Endodermal cell (in vitro differentiated cells): ENCODE measurements around the gene PAEP. TPM values are rescaled to one million over a fixed set of nuclear protein-coding genes. Genes with fewer than 3 reads are reported as not detected.

ENCODE experiments used
- DNase-seq: peaks from one replicate; pipeline ENCODE4 v3.0.0-alpha.2; 2017
- H3K27ac ChIP-seq: 2 replicates; pipeline ENCODE4 v1.5.1; 2013; ENCODE audit warnings: mild to moderate bottlenecking, low read depth, low read length, moderate library complexity
- H3K27me3 ChIP-seq: 2 replicates; pipeline ENCODE4 v1.6.1; 2013; ENCODE audit warnings: mild to moderate bottlenecking, low read length, moderate library complexity; ENCODE audit not compliant: insufficient read depth, control insufficient read depth, poor library complexity, severe bottlenecking
- H3K36me3 ChIP-seq: 2 replicates; pipeline ENCODE4 v1.7.0; 2013; ENCODE audit warnings: mild to moderate bottlenecking, low read length, moderate library complexity; ENCODE audit not compliant: control insufficient read depth, insufficient read depth
- H3K4me1 ChIP-seq: one replicate; pipeline ENCODE4 v1.7.0; 2013; ENCODE audit warnings: low read length; ENCODE audit not compliant: control insufficient read depth, insufficient read depth
- H3K4me3 ChIP-seq: 2 replicates; pipeline ENCODE4 v1.5.1; 2013; ENCODE audit warnings: mild to moderate bottlenecking, low read length, moderate library complexity
- H3K9ac ChIP-seq: 2 replicates; pipeline ENCODE4 v1.6.1; 2013; ENCODE audit warnings: mild to moderate bottlenecking, low read length, moderate library complexity; ENCODE audit not compliant: poor library complexity, severe bottlenecking; ENCODE audit errors: extremely low read depth
- H3K9me3 ChIP-seq: 2 replicates; pipeline ENCODE4 v1.6.1; 2013; ENCODE audit warnings: mild to moderate bottlenecking, low read length, moderate library complexity; ENCODE audit not compliant: control insufficient read depth
- H3K27ac Mint-ChIP-seq: 2 replicates; pipeline ENCODE4 v1.8.0; 2020; ENCODE audit warnings: mixed read lengths
- H3K27me3 Mint-ChIP-seq: 2 replicates; pipeline ENCODE4 v1.8.0; 2021; ENCODE audit warnings: mild to moderate bottlenecking, mixed read lengths; ENCODE audit not compliant: insufficient read depth
- H3K36me3 Mint-ChIP-seq: 2 replicates; pipeline ENCODE4 v1.8.0; 2020; ENCODE audit warnings: low read depth, mixed read lengths
- H3K4me1 Mint-ChIP-seq: 2 replicates; pipeline ENCODE4 v1.8.0; 2020; ENCODE audit warnings: mixed read lengths
- H3K4me3 Mint-ChIP-seq: 2 replicates; pipeline ENCODE4 v1.8.0; 2020; ENCODE audit warnings: mild to moderate bottlenecking, moderate library complexity, mixed read lengths
- H3K9me3 Mint-ChIP-seq: 2 replicates; pipeline ENCODE4 v1.8.0; 2020; ENCODE audit warnings: mild to moderate bottlenecking, mixed read lengths
- WGBS, 2 experiments: methylation state at CpG; one replicate each; pipeline versions ENCODE4 v1.1.5 to v1.1.7; 2013; ENCODE audit warnings: missing lambda C conversion rate in 2 of 2, mixed read lengths in 1 of 2; ENCODE audit not compliant: insufficient coverage in 1 of 2, insufficient read length in 1 of 2; 5-methylcytosine and 5-hydroxymethylcytosine counted together
- total RNA-seq, 2 donors: library from RNA; stranded (reverse); fragmentation: NEBNext Ultra II Directional in 1 of 2; extraction: Animal tissue kit (Norgen Biotek cat#: 25700) in 1 of 2; gene quantifications; 2 replicates in 1 of 2; 3 replicates in 1 of 2; pipeline ENCODE4 v1.2.1, GENCODE V29; 2021
- TF ChIP-seq, protein P1 (sequence below): fragments of 200-600 bp; sonication (generic); conservative IDR thresholded peaks from 2 replicates; pipeline ENCODE4 v1.5.0; 2021; ENCODE audit warnings: antibody characterized with exemption, mild to moderate bottlenecking

Gene PAEP
- total RNA-seq, 2 donors from 2014 or later: not detected

- no peaks in the 10 kb centered on the region for H3K4me1 Mint-ChIP-seq
- Histone ChIP-seq H3K27ac (no peak overlapping the region), H3K9me3 (no peaks in the 10 kb centered on the region), H3K9ac (no peak overlapping the region), H3K36me3 (no peaks in the 10 kb centered on the region), H3K27me3 (no peaks in the 10 kb centered on the region), H3K4me1 (no peaks in the 10 kb centered on the region), H3K4me3 (no peak overlapping the region)
- no peak overlapping the region for H3K27ac Mint-ChIP-seq
- peaks cover 2% of the 10 kb centered on the region for H3K9me3 Mint-ChIP-seq
- no peaks in the 10 kb centered on the region for H3K27me3 Mint-ChIP-seq
- WGBS, 2 experiments: 70 to 83% methylated on average over 7 to 24 of the region's 24 CpGs
- peak; percentile 86 for DNase-seq
- H3K36me3 Mint-ChIP-seq: no peaks in the 10 kb centered on the region
- H3K4me3 Mint-ChIP-seq: no peak overlapping the region
- TF ChIP-seq, protein P1, sequence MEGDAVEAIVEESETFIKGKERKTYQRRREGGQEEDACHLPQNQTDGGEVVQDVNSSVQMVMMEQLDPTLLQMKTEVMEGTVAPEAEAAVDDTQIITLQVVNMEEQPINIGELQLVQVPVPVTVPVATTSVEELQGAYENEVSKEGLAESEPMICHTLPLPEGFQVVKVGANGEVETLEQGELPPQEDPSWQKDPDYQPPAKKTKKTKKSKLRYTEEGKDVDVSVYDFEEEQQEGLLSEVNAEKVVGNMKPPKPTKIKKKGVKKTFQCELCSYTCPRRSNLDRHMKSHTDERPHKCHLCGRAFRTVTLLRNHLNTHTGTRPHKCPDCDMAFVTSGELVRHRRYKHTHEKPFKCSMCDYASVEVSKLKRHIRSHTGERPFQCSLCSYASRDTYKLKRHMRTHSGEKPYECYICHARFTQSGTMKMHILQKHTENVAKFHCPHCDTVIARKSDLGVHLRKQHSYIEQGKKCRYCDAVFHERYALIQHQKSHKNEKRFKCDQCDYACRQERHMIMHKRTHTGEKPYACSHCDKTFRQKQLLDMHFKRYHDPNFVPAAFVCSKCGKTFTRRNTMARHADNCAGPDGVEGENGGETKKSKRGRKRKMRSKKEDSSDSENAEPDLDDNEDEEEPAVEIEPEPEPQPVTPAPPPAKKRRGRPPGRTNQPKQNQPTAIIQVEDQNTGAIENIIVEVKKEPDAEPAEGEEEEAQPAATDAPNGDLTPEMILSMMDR: peak; percentile 87
These were observed 41.4 kb downstream of the PAEP start for GRCh38 chr9:135602789-135603481.

- no peaks in the 10 kb centered on the region for H3K36me3 Mint-ChIP-seq
- no peaks in the 10 kb centered on the region for H3K27me3 ChIP-seq
- no peak overlapping the region for H3K27ac ChIP-seq
- H3K4me3 ChIP-seq: no peak overlapping the region
- no peak for DNase-seq
- no peaks in the 10 kb centered on the region for H3K9me3 ChIP-seq
- WGBS, 2 experiments: 87 to 92% methylated on average over 27 to 31 of the region's 31 CpGs
- TF ChIP-seq, protein P1: no peak
- H3K9ac ChIP-seq: no peak overlapping the region
- H3K27ac Mint-ChIP-seq: no peak overlapping the region
- H3K4me3 Mint-ChIP-seq: no peak overlapping the region
- no peaks in the 10 kb centered on the region for H3K4me1 ChIP-seq
- H3K4me1 Mint-ChIP-seq: no peaks in the 10 kb centered on the region
- peaks cover under 1% of the 10 kb centered on the region for H3K9me3 Mint-ChIP-seq
- no peaks in the 10 kb centered on the region for H3K36me3 ChIP-seq
- no peaks in the 10 kb centered on the region for H3K27me3 Mint-ChIP-seq
These were observed 43.1 kb downstream of the PAEP start for GRCh38 chr9:135604437-135605237.

- Mint-ChIP-seq H3K4me1 (no peaks in the 10 kb centered on the region), H3K27ac (no peak overlapping the region), H3K36me3 (no peaks in the 10 kb centered on the region), H3K27me3 (no peaks in the 10 kb centered on the region), H3K4me3 (no peak overlapping the region), H3K9me3 (peaks cover 7% of the 10 kb centered on the region)
- Histone ChIP-seq H3K4me3 (no peak overlapping the region), H3K27ac (no peak overlapping the region), H3K36me3 (no peaks in the 10 kb centered on the region), H3K27me3 (no peaks in the 10 kb centered on the region), H3K9me3 (no peaks in the 10 kb centered on the region), H3K9ac (no peak overlapping the region), H3K4me1 (no peaks in the 10 kb centered on the region)
- 91 to 93% methylated on average over 11 to 14 of the region's 14 CpGs for WGBS, 2 experiments
- no peak for DNase-seq
- TF ChIP-seq, protein P1: no peak
These were observed 43.8 kb downstream of the PAEP start for GRCh38 chr9:135605238-135605781.
